D341Med (cell line): Measurements from ENCODE around the gene MAGI1.
"Not testable (repeated sequence)": the region's sequence is repeated elsewhere in the genome, so short reads cannot be mapped to it uniquely, and the experiment has no call there.

ENCODE experiments used
- DNase-seq: peaks from one replicate; pipeline ENCODE4 v3.0.0; 2012; ENCODE audit warnings: low spot score

Gene MAGI1

GRCh38 chr3:66038726-66039589 lies at the start of gene MAGI1:
Gene MAGI1 (minus strand): TSS chr3:66038918. CDS start chr3:66038308, 610 bp downstream.
- peak; percentile 98 for DNase-seq

- no peak for DNase-seq
Observed at GRCh38 chr3:66083784-66084213, 45.1 kb upstream of the MAGI1 start.

GRCh38 chr3:66083096-66083678 lies 44.5 kb upstream of the MAGI1 start:
- no peak for DNase-seq

- no peak for DNase-seq
Observed at GRCh38 chr3:66082679-66083078, 44.0 kb upstream of the MAGI1 start.

- DNase-seq, result no peak
Observed at GRCh38 chr3:66080167-66080566, 41.4 kb upstream of the MAGI1 start.

- no peak for DNase-seq
Observed at GRCh38 chr3:66077973-66078372, 39.3 kb upstream of the MAGI1 start.

GRCh38 chr3:66076861-66077470 lies 38.2 kb upstream of the MAGI1 start:
- no peak for DNase-seq

- no peak for DNase-seq
Observed at GRCh38 chr3:66075281-66075680, 36.6 kb upstream of the MAGI1 start.

GRCh38 chr3:66073464-66074141 lies 34.9 kb upstream of the MAGI1 start:
- DNase-seq, result no peak

GRCh38 chr3:66068255-66068654 lies 29.5 kb upstream of the MAGI1 start:
- no peak for DNase-seq

- no peak for DNase-seq
Observed at GRCh38 chr3:66066963-66067617, 28.4 kb upstream of the MAGI1 start.

GRCh38 chr3:66055289-66055688 lies 16.6 kb upstream of the MAGI1 start:
- no peak for DNase-seq

GRCh38 chr3:66053550-66054094 lies 14.9 kb upstream of the MAGI1 start:
- DNase-seq, result no peak

GRCh38 chr3:66052721-66053549 lies 14.2 kb upstream of the MAGI1 start:
- no peak for DNase-seq

GRCh38 chr3:66050821-66051220 lies 12.1 kb upstream of the MAGI1 start:
- no peak for DNase-seq

- DNase-seq, result no peak
Observed at GRCh38 chr3:66048051-66048395, 9.3 kb upstream of the MAGI1 start.

- no peak for DNase-seq
Observed at GRCh38 chr3:66047311-66048050, 8.8 kb upstream of the MAGI1 start.

- not testable (repeated sequence) for DNase-seq
Observed at GRCh38 chr3:66046321-66046720, 7.6 kb upstream of the MAGI1 start.

- no peak for DNase-seq
Observed at GRCh38 chr3:66041828-66042227, 3.1 kb upstream of the MAGI1 start.

- no peak for DNase-seq
Observed at GRCh38 chr3:66041116-66041515, 2.4 kb upstream of the MAGI1 start.
